Activated CD4-positive, alpha-beta T cell treated with anti-CD3 and anti-CD28 coated beads, Interleukin-2, amount 10 ng/mL, durations not matched to agents 7 days and 5 days (primary cell): ENCODE measurements around the gene ADCY9. TPM values are rescaled to one million over a fixed set of nuclear protein-coding genes. Genes with fewer than 3 reads are reported as not detected.
"Not testable (repeated sequence)": the region's sequence is repeated elsewhere in the genome, so short reads cannot be mapped to it uniquely, and the experiment has no call there.

Experiments
- CTCF ChIA-PET: fragments of 350-600 bp; sonication (Branson Sonifier 250); formaldehyde crosslinking; loops from one replicate; lab custom pipeline; 2021; ENCODE audit warnings: antibody characterized with exemption; lab: Charles Lee
- POLR2A ChIA-PET: fragments of 350-600 bp; sonication (Branson Sonifier 250); formaldehyde crosslinking; loops from one replicate; lab custom pipeline; 2021; ENCODE audit warnings: antibody characterized with exemption; lab: Charles Lee
- DNase-seq: peaks from one replicate; pipeline ENCODE4 v3.0.0-alpha.2; 2020
- H3K27ac Mint-ChIP-seq: one replicate; pipeline ENCODE4 v1.8.0; 2021; ENCODE audit warnings: mild to moderate bottlenecking, moderate library complexity, mixed read lengths
- H3K27me3 Mint-ChIP-seq: one replicate; pipeline ENCODE4 v1.8.0; 2021; ENCODE audit warnings: mixed read lengths
- H3K36me3 Mint-ChIP-seq: one replicate; pipeline ENCODE4 v1.8.0; 2021; ENCODE audit warnings: low read depth, mixed read lengths
- H3K4me1 Mint-ChIP-seq: one replicate; pipeline ENCODE4 v1.8.0; 2021; ENCODE audit warnings: mixed read lengths
- H3K4me3 Mint-ChIP-seq: one replicate; pipeline ENCODE4 v1.8.0; 2021; ENCODE audit warnings: mild to moderate bottlenecking, moderate library complexity, mixed read lengths
- H3K9me3 Mint-ChIP-seq: one replicate; pipeline ENCODE4 v1.8.0; 2021; ENCODE audit warnings: mixed read lengths
- total RNA-seq, 2 experiments: library from RNA; stranded (reverse); gene quantifications; one replicate each; pipeline ENCODE4 v1.2.3, GENCODE V29; 2021

ADCY9 gene
- total RNA-seq, 2 experiments from 2014 or later, result 10.4 to 12.4 TPM

DNA sequence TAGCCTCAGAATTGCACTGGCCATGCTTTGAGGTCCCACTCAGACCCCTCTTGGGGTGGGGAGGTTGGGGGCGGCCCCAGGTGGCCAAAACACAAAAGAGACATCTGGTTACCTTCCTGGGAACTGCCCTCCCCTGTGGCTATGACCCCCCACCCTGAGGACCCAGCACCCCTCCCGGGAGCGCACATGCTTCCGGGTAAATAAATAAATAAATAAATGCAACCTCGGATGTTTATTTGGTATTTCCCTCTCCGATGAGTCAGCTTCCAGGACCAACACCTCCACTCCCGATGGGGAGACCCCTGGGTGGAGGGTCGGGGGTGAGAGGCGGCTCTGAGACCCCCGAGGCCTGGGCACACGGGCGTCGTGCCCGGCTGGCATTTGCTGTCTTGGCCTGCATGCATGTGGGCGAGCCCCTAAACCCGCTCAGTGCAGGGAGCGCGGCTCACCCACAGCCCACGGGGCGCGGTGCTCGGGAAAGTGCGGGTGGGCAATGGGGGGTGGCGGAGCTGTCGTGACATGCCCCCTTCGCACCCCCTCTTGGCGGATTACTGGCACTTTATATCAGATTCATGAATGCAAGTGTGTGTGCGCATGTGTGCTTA is 151.5 kb downstream of the ADCY9 start:
- peaks cover 21% of the 10 kb centered on the region for H3K4me1 Mint-ChIP-seq

GRCh38 chr16:3963886-3964685 is 152.2 kb downstream of the ADCY9 start:
- no peak for DNase-seq
- Mint-ChIP-seq H3K4me3 (no peak overlapping the region), H3K27ac (no peak overlapping the region), H3K4me1 (peaks cover 21% of the 10 kb centered on the region), H3K27me3 (peaks cover 2% of the 10 kb centered on the region), H3K9me3 (no peaks in the 10 kb centered on the region), H3K36me3 (peaks cover 6% of the 10 kb centered on the region)
- ChIA-PET POLR2A (no interaction called here), CTCF (interaction anchor here (1.1 to 1.7 kb wide), 3 partner anchors 11 to 290 kb away, joined by 4 to 5 read pairs (median 4); no protein-coding TSS in a partner anchor)

More for the DNA sequence above, 151.5 kb downstream of the ADCY9 start:
- DNase-seq, result no peak
- ChIA-PET CTCF (no interaction called here), POLR2A (no interaction called here)
- Mint-ChIP-seq H3K27me3 (no peaks in the 10 kb centered on the region), H3K9me3 (no peaks in the 10 kb centered on the region), H3K27ac (no peak overlapping the region), H3K36me3 (peaks cover 6% of the 10 kb centered on the region), H3K4me3 (no peak overlapping the region)

DNA sequence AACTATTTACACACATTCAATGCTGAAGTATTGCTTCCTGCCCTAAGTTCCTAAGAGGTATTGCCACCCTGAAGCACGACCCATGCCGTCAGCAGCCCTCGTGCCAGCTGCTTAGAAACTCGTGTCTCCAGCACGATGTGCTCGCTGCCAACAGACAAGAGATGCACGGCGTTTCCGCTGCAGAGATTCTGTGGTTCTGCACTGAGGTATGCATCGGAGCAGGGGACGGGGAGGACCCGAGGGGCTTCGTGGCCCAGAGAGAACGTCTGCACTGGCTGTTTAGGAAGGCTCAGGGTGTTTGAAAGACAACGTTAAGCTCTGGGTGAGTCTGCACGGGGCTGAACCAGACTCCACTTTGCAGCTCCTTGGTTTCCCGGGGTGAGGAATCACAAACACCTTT is 153.0 kb downstream of the ADCY9 start:
- H3K27me3 Mint-ChIP-seq, result peaks cover 2% of the 10 kb centered on the region
- no peak overlapping the region for H3K4me3 Mint-ChIP-seq
- DNase-seq, result peak; percentile 19
- peaks cover 6% of the 10 kb centered on the region for H3K36me3 Mint-ChIP-seq
- H3K27ac Mint-ChIP-seq, result peak overlapping the region; percentile 60
- POLR2A ChIA-PET, result no interaction called here
- CTCF ChIA-PET, result interaction anchor here (1.1 to 1.7 kb wide), 3 partner anchors 11 to 291 kb away, joined by 4 to 5 read pairs (median 4); no protein-coding TSS in a partner anchor
- no peaks in the 10 kb centered on the region for H3K9me3 Mint-ChIP-seq
- peaks cover 21% of the 10 kb centered on the region for H3K4me1 Mint-ChIP-seq

DNA sequence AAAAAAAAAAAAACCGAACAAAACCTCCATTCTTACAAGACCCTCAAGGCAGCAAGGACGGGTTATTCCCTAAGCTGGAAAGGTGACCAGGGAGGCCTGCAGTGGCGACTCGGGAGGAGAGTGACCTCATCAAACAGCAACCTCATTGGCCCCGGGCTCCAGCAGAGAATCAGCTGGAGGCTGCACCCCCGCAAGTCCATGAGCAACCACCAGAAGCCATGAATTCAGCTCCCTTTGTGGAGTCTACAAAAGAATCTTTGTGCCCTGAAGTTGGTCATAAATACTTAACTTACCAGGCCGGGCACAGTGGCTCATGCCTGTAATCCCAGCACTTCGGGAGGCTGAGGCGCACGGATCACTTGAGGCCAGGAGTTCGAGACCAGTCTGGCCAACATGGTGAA is 154.8 kb downstream of the ADCY9 start:
- DNase-seq, result no peak
- Mint-ChIP-seq H3K27me3 (peaks cover 5% of the 10 kb centered on the region), H3K36me3 (peaks cover 6% of the 10 kb centered on the region), H3K4me3 (no peak overlapping the region), H3K9me3 (no peaks in the 10 kb centered on the region), H3K4me1 (peaks cover 21% of the 10 kb centered on the region), H3K27ac (no peak overlapping the region)
- ChIA-PET POLR2A (no interaction called here), CTCF (no interaction called here)

GRCh38 chr16:3959926-3960590 is 156.2 kb downstream of the ADCY9 start:
- Mint-ChIP-seq H3K4me3 (peak overlapping the region; percentile 73), H3K27me3 (peaks cover 12% of the 10 kb centered on the region), H3K4me1 (peaks cover 21% of the 10 kb centered on the region), H3K27ac (peak overlapping the region; percentile 16)
- H3K9me3 Mint-ChIP-seq, H3K36me3 Mint-ChIP-seq, DNase-seq, POLR2A ChIA-PET: not testable (repeated sequence)
- CTCF ChIA-PET, result interaction anchor here (0.6 kb wide), 2 partner anchors 449 to 638 kb away, joined by 3 to 5 read pairs; no protein-coding TSS in a partner anchor

DNA sequence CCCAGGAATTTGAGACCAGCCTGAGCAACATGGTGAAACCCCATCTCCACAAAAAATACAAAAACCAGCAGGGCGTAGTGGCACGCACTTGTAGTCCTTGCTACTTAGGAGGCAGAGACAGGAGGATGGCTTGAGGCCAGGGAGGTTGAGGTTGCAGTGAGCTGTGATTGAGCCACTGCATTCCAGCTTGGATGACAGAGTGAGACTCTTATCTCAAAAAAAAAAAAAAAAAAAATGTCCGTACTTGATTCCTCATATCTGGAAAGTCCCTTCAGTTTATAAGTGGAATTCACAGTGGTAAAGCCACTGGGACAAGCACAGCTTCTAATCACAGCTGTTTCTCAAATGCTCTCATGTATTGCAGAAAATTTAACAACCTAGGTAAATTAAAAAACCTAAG is 157.1 kb downstream of the ADCY9 start:
- no peak overlapping the region for H3K4me3 Mint-ChIP-seq
- CTCF ChIA-PET, result interaction anchor here (0.6 kb wide), 2 partner anchors 450 to 639 kb away, joined by 3 to 5 read pairs; no protein-coding TSS in a partner anchor
- no peaks in the 10 kb centered on the region for H3K9me3 Mint-ChIP-seq

DNA sequence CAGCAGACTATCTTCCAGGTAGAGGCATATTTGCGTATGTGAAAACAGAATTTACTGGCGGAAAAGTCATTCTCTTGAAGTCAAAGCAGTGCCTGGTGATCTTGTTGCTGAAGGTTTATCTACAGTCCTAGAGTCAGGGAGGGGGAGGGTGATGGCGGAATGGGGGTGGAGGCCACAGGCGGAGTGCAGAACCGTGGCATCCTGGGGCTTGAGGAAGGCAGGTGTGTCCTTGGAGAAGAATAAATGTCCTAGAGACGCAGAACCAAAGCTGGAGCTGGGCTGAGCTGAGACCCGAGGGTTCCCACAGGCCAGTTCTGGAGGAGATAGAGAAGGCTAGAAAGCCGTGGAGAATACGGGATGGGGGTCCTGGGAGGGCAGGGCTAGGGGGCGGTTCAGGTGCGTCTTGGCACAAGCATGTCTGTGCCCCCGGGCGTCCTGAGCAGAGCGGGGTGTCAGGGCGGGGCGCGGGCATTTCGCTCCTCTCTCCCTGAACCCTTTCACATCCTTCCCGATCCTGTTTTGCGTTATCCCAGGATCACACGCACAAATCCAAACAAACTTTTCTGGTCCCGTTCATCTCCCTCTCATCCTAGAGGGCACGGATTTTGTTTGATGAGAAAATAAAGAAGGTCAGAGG is 158.8 kb downstream of the ADCY9 start:
- Mint-ChIP-seq H3K27me3 (peaks cover 23% of the 10 kb centered on the region), H3K27ac (no peak overlapping the region), H3K4me1 (peaks cover 10% of the 10 kb centered on the region), H3K36me3 (no peaks in the 10 kb centered on the region), H3K4me3 (no peak overlapping the region), H3K9me3 (no peaks in the 10 kb centered on the region)
- DNase-seq, result no peak
- ChIA-PET CTCF (no interaction called here), POLR2A (no interaction called here)

More for the DNA sequence above, 157.1 kb downstream of the ADCY9 start:
- H3K36me3 Mint-ChIP-seq, result peaks cover 2% of the 10 kb centered on the region
- POLR2A ChIA-PET, result no interaction called here
- DNase-seq, result no peak
- H3K27me3 Mint-ChIP-seq, result peaks cover 21% of the 10 kb centered on the region
- peaks cover 21% of the 10 kb centered on the region for H3K4me1 Mint-ChIP-seq
- H3K27ac Mint-ChIP-seq, result no peak overlapping the region

DNA sequence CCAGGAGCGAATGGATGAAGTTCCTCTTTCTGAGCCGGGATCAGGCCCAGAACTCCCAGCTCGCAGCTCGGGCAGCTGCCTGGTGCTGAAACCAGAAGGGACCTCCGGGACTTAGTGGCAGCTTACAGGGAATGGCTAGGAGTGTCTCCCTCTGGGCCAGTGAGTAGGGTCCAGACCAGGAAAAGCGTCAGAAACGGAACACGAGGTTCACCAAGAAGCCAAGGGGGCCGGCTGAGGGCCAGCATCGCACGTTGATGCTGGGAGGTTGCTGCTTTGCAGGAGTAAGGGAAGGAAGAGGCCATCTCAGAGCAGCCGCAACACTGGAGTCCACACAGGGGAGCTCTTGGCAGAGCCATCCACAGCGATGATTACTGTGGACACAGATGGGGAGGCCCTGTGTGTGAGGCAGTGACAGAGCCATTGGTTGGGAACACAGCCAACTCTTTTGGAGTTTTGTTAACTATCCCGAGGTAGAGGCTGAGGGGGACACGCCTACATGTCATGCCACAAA is 161.8 kb downstream of the ADCY9 start:
- CTCF ChIA-PET, result interaction anchor here (0.8 to 1.2 kb wide), 3 partner anchors 12 to 448 kb away, joined by 3 to 4 read pairs (median 4); no protein-coding TSS in a partner anchor
- Mint-ChIP-seq H3K4me3 (no peak overlapping the region), H3K4me1 (peaks cover 8% of the 10 kb centered on the region), H3K9me3 (no peaks in the 10 kb centered on the region), H3K36me3 (no peaks in the 10 kb centered on the region), H3K27ac (no peak overlapping the region), H3K27me3 (peaks cover 27% of the 10 kb centered on the region)
- POLR2A ChIA-PET, result no interaction called here
- no peak for DNase-seq

DNA sequence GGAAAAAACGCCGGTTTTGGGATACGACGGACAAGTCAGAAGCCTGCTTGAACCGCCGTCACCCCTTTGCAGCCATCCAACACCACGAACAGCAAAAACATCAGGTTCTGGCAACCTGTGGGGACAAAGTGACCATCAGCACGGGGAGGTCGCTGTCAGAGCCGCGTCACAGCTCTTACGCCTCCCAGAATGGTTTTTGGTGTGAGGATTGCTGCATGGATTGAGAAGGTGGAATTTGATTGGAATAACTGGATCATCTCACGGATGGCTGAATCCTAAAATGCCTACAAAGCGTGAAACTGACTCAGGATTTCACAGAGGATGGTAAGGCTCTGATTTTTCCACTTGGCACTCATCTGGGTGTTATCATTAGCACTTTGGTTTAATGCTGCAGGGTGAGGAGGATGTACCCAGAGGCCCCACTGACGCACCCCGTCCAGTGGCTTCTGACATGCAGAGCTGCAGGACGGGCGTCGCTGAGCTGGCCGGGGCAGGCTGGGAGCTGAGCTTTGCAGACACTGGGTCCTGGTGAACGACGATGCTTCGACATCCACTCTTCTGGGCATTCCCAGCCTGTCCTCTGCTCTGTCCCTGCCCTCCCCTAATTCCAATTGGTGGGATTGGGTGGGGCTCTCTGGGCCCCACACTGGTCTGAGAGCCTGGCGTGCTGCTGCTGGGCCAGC is 162.4 kb downstream of the ADCY9 start:
- no peaks in the 10 kb centered on the region for H3K36me3 Mint-ChIP-seq
- ChIA-PET POLR2A (no interaction called here), CTCF (interaction anchor here (0.8 to 1.2 kb wide), 3 partner anchors 12 to 449 kb away, joined by 3 to 4 read pairs (median 4); no protein-coding TSS in a partner anchor)
- H3K27ac Mint-ChIP-seq, result no peak overlapping the region
- peaks cover 25% of the 10 kb centered on the region for H3K27me3 Mint-ChIP-seq
- no peaks in the 10 kb centered on the region for H3K9me3 Mint-ChIP-seq
- DNase-seq, result no peak
- peaks cover 8% of the 10 kb centered on the region for H3K4me1 Mint-ChIP-seq
- no peak overlapping the region for H3K4me3 Mint-ChIP-seq

- no peak for DNase-seq
- ChIA-PET CTCF (no interaction called here), POLR2A (no interaction called here)
- Mint-ChIP-seq H3K4me3 (no peak overlapping the region), H3K9me3 (no peaks in the 10 kb centered on the region), H3K36me3 (no peaks in the 10 kb centered on the region), H3K4me1 (peaks cover 8% of the 10 kb centered on the region), H3K27me3 (peaks cover 30% of the 10 kb centered on the region), H3K27ac (no peak overlapping the region)
Observed at GRCh38 chr16:3952737-3953131, 163.5 kb downstream of the ADCY9 start.

DNA sequence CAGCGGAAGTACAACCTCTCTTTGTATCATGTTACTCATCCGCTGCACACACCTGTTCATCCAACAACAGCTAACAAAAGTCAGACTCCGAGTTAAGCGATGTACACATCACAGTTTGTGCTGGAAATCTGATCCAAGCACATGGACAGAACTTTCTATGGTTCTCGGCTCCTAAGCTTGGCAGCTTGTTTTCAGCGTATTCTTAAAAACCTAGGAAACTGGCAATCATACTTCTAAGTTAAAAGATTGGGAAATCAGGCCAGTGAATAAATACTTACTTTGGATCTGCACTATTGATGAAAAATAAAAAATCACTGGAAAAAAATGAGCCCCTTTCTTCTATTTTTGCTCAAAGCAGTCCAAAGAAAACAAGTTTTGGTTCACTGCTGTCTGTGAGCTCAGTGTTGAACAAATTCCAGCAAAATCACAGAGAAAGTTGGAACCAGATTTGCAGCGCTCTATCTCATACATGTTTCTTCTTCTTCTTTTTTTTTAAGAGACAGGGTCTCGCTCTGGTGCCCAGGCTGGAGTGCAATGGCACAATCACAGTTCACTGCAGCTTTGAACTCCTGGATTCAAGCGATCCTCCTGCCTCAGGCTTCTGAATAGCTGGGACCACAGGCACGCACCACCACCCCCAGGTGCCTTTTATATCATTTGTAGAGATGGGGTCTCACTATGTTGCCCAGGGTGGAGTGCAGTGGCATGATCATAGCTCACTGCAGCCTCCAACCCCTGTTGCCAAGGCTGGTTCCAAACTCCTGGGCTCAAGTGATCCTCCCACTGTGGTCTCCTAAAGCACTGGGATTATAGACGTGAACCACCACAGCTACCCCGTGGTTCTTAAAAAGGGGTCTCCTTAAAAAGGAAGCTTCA is 164.1 kb downstream of the ADCY9 start:
- Mint-ChIP-seq H3K36me3 (no peaks in the 10 kb centered on the region), H3K4me1 (peaks cover 8% of the 10 kb centered on the region), H3K27ac (no peak overlapping the region), H3K4me3 (no peak overlapping the region), H3K9me3 (no peaks in the 10 kb centered on the region), H3K27me3 (peaks cover 30% of the 10 kb centered on the region)
- CTCF ChIA-PET, result interaction anchor here (0.6 to 0.7 kb wide), 2 partner anchors 18 to 202 kb away, joined by 3 read pairs; no protein-coding TSS in a partner anchor
- DNase-seq, result no peak
- POLR2A ChIA-PET, result no interaction called here
